HG03175 (cell line): ENCODE results near the gene SAP25.
"Not testable (repeated sequence)": the region's sequence is repeated elsewhere in the genome, so short reads cannot be mapped to it uniquely, and the experiment has no call there.

Source experiments
- ATAC-seq: cut with Tn5 transposase; IDR thresholded peaks from one replicate; pipeline ENCODE4 v1.9.1; 2021; ENCODE audit warnings: mild to moderate bottlenecking, moderate library complexity; ENCODE audit not compliant: unreplicated experiment

SAP25 gene

GRCh38 chr7:100538654-100539435 is 34.9 kb downstream of the SAP25 start, which contains the start of gene AGFG2:
TSS of gene AGFG2 (plus strand) at chr7:100539203. CDS start at chr7:100539347, 144 bp downstream.
- peak; percentile 97 for ATAC-seq

GRCh38 chr7:100538348-100538653 is 35.4 kb downstream of the SAP25 start:
- no peak for ATAC-seq

- not testable (repeated sequence) for ATAC-seq
Observed at GRCh38 chr7:100536695-100537094, 37.0 kb downstream of the SAP25 start.

- not testable (repeated sequence) for ATAC-seq
Observed at GRCh38 chr7:100535982-100536381, 37.7 kb downstream of the SAP25 start.

- no peak for ATAC-seq
Observed at GRCh38 chr7:100532165-100533022, 41.3 kb downstream of the SAP25 start.

- not testable (repeated sequence) for ATAC-seq
Observed at GRCh38 chr7:100528108-100528866, 45.4 kb downstream of the SAP25 start.

- not testable (repeated sequence) for ATAC-seq
Observed at GRCh38 chr7:100523192-100523591, 50.5 kb downstream of the SAP25 start.
